Suprapubic skin (tissue), 4 donors: ENCODE measurements around the gene NCBP3. TPM values are rescaled to one million over a fixed set of nuclear protein-coding genes. Genes with fewer than 3 reads are reported as not detected.
A peak's percentile ranks its signal among the peaks of the same experiment; 100 is the strongest.

ENCODE experiments used
- DNase-seq, 2 donors: peaks; one replicate each; pipeline ENCODE4 v3.0.0-alpha.2; 2019; ENCODE audit warnings: low spot score in 2 of 2
- H3K27ac ChIP-seq: fragments of 200-600 bp; sonication (generic); one replicate; pipeline ENCODE4 v1.5.1; 2019
- H3K27me3 ChIP-seq: fragments of 200-600 bp; sonication (generic); one replicate; pipeline ENCODE4 v1.5.1; 2019
- H3K36me3 ChIP-seq: fragments of 200-600 bp; sonication (generic); one replicate; pipeline ENCODE4 v1.5.1; 2019
- H3K4me1 ChIP-seq: fragments of 200-600 bp; sonication (generic); one replicate; pipeline ENCODE4 v1.5.1; 2019
- H3K4me3 ChIP-seq: fragments of 200-600 bp; sonication (generic); one replicate; pipeline ENCODE4 v1.5.1; 2019; ENCODE audit warnings: mild to moderate bottlenecking
- H3K9me3 ChIP-seq: fragments of 200-600 bp; sonication (generic); one replicate; pipeline ENCODE4 v1.5.1; 2019
- EP300 ChIP-seq: sonication (generic); formaldehyde crosslinking; IDR thresholded peaks from one replicate; pipeline ENCODE4 v1.6.1; 2017; ENCODE audit warnings: antibody characterized with exemption
- POLR2A ChIP-seq, 2 donors: fragments of 450-650 bp; IDR thresholded peaks; one replicate each; pipeline ENCODE4 v1.6.1; 2017; ENCODE audit warnings: antibody characterized with exemption in 2 of 2, mild to moderate bottlenecking in 2 of 2, moderate library complexity in 2 of 2
- POLR2AphosphoS5 ChIP-seq, 3 donors: sonication (generic); formaldehyde crosslinking; IDR thresholded peaks; one replicate each; pipeline ENCODE4 v1.6.1; 2017; ENCODE audit warnings: antibody characterized with exemption in 3 of 3
- WGBS: methylation state at CpG from one replicate; pipeline ENCODE4 v1.1.5; 2018; 5-methylcytosine and 5-hydroxymethylcytosine counted together
- total RNA-seq, 4 donors: library from RNA; depleted of rRNA; stranded (reverse); fragments of >200 nt; gene quantifications; one replicate each; pipeline ENCODE4 v1.1.0, GENCODE V29; 2016
- TF ChIP-seq, protein P1 (sequence below), 2 donors: fragments of 200-600 bp in 1 of 2; fragments of 450-650 bp in 1 of 2; sonication (generic) in 1 of 2; IDR thresholded peaks; one replicate each; pipeline ENCODE4 v1.5.1; 2016 to 2019; ENCODE audit warnings: antibody characterized with exemption in 2 of 2, mild to moderate bottlenecking in 1 of 2, moderate library complexity in 1 of 2

Gene NCBP3
- total RNA-seq, 4 donors from 2014 or later: 15.4 to 41.8 (median 26.1) TPM

GRCh38 chr17:3804503-3804931, 41.5 kb downstream of the NCBP3 start:
- TF ChIP-seq, protein P1, sequence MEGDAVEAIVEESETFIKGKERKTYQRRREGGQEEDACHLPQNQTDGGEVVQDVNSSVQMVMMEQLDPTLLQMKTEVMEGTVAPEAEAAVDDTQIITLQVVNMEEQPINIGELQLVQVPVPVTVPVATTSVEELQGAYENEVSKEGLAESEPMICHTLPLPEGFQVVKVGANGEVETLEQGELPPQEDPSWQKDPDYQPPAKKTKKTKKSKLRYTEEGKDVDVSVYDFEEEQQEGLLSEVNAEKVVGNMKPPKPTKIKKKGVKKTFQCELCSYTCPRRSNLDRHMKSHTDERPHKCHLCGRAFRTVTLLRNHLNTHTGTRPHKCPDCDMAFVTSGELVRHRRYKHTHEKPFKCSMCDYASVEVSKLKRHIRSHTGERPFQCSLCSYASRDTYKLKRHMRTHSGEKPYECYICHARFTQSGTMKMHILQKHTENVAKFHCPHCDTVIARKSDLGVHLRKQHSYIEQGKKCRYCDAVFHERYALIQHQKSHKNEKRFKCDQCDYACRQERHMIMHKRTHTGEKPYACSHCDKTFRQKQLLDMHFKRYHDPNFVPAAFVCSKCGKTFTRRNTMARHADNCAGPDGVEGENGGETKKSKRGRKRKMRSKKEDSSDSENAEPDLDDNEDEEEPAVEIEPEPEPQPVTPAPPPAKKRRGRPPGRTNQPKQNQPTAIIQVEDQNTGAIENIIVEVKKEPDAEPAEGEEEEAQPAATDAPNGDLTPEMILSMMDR (IDR thresholded peaks at IDR 0.05): no peak
- TF ChIP-seq POLR2AphosphoS5 (IDR thresholded peaks at IDR 0.05) (no peak), POLR2A (IDR thresholded peaks at IDR 0.05) (no peak), EP300 (no peak)
- Histone ChIP-seq H3K27me3 (no peaks in the 10 kb centered on the region), H3K36me3 (peaks cover 26% of the 10 kb centered on the region), H3K4me3 (no peak overlapping the region), H3K4me1 (peaks cover 4% of the 10 kb centered on the region), H3K27ac (no peak overlapping the region), H3K9me3 (no peaks in the 10 kb centered on the region)
- DNase-seq: no peak
- WGBS: 75% methylated on average over 5 of the region's 6 CpGs

DNA sequence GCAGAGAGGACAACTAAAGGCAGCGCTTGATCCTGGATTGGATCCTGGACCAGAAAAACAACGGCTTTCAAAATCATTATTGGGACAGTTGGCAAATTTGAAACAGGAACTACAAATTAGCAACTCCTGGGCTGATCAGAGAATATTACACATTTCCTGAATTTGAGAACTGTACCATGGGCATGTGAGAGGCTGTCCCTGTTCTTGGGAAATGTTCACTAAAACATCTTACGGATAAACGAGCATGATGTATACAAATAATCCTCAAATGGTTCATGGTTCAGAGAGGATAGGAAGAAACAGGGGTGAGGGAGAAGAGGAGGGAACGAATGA, 42.8 kb downstream of the NCBP3 start:
- H3K4me3 ChIP-seq: no peak overlapping the region
- H3K4me1 ChIP-seq: peaks cover 4% of the 10 kb centered on the region
- no peak for TF ChIP-seq POLR2A (IDR thresholded peaks at IDR 0.05)
- TF ChIP-seq, protein P1 (IDR thresholded peaks at IDR 0.05): no peak
- TF ChIP-seq POLR2AphosphoS5 (IDR thresholded peaks at IDR 0.05): no peak
- no peak for TF ChIP-seq EP300
- 71% methylated on average over 5 of the region's 5 CpGs for WGBS
- no peak for DNase-seq
- no peaks in the 10 kb centered on the region for H3K27me3 ChIP-seq
- peaks cover 17% of the 10 kb centered on the region for H3K36me3 ChIP-seq
- H3K9me3 ChIP-seq: no peaks in the 10 kb centered on the region
- H3K27ac ChIP-seq: no peak overlapping the region

DNA sequence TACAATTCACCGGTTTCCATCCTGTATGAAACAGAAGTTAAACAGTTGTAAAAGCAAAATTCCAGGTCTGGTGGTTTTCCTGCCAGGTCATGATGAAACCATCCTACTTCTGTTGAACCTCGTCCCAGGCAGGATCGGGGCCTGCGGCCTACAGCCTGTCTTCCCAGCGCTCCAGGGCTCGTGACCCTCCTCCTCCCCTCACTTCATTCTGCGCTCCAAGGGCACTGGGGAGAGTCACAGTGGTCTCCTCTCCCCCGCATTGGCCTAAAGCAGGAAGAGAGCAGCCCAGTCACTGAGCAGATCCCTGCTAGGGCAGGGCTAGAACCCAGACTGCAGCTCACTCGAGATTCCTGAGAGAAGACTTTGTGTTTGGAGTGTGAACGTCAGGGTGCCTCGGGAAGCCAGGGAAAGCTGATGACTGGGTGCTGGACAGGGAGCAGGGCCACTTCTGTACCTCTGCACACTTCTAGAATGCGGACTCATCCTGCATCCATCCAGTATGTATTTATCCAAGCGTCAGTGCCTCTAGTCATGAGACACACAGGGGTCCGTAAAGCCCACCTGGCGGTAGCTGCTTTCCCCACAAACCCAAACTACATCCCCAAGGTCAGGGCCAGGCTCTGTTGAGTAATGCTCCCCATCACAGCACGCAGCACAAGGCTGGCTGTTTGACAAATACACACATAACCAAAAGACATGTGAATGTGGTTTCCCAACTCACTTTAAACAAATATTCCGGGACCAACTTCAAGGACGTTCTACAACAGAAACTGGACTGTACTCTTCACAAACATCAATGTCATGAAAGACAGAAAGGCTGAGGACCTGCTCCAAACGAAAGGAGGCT, 43.4 kb downstream of the NCBP3 start:
- WGBS: 70% methylated on average over 19 of the region's 19 CpGs
- TF ChIP-seq EP300 (no peak), POLR2A (IDR thresholded peaks at IDR 0.05) (no peak), POLR2AphosphoS5 (IDR thresholded peaks at IDR 0.05) (no peak)
- TF ChIP-seq, protein P1 (IDR thresholded peaks at IDR 0.05): no peak
- DNase-seq: peak in 1 of 2 donors; percentile 50

DNA sequence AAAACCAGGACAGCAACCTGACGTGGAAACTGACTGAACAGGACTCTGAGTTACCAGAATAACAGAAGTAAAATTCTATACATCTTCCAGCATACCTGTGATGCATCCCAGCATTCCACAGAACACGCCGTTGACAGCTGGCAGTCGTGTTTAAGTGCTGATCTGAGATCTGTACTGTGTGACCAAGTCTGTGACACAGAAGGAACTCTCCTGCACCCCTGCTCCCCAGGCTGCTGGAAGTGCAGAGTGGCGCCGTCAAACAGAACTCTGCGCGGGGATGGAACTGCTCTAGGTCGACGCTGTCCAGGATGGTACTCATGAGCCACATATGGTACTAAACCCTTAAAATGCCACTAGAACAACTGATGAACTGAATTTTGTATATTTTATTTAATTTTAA, 44.3 kb downstream of the NCBP3 start:
- Histone ChIP-seq H3K36me3 (peaks cover 3% of the 10 kb centered on the region), H3K27ac (no peak overlapping the region), H3K9me3 (no peaks in the 10 kb centered on the region), H3K4me1 (peaks cover 4% of the 10 kb centered on the region), H3K27me3 (no peaks in the 10 kb centered on the region), H3K4me3 (no peak overlapping the region)
- peak in 1 of 2 donors; percentile 14 for DNase-seq
- 82% methylated on average over 9 of the region's 10 CpGs for WGBS
- no peak for TF ChIP-seq EP300
- TF ChIP-seq, protein P1 (IDR thresholded peaks at IDR 0.05): no peak

More for the DNA sequence above, 43.4 kb downstream of the NCBP3 start:
- Histone ChIP-seq H3K4me1 (peaks cover 4% of the 10 kb centered on the region), H3K9me3 (no peaks in the 10 kb centered on the region), H3K36me3 (peaks cover 11% of the 10 kb centered on the region), H3K4me3 (no peak overlapping the region), H3K27me3 (no peaks in the 10 kb centered on the region), H3K27ac (no peak overlapping the region)

- no peak overlapping the region for H3K27ac ChIP-seq
- WGBS: 94% methylated on average over 6 of the region's 7 CpGs
- DNase-seq: peak in 1 of 2 donors; percentile 27
Observed at GRCh38 chr17:3801347-3801746, 44.7 kb downstream of the NCBP3 start.

More at GRCh38 chr17:3801347-3801746, 44.7 kb downstream of the NCBP3 start:
- peaks cover 3% of the 10 kb centered on the region for H3K36me3 ChIP-seq
- no peak overlapping the region for H3K4me3 ChIP-seq
- no peaks in the 10 kb centered on the region for H3K9me3 ChIP-seq
- H3K27me3 ChIP-seq: no peaks in the 10 kb centered on the region
- H3K4me1 ChIP-seq: peaks cover 4% of the 10 kb centered on the region
- no peak for TF ChIP-seq POLR2A (IDR thresholded peaks at IDR 0.05)
- TF ChIP-seq POLR2AphosphoS5 (IDR thresholded peaks at IDR 0.05): no peak
- TF ChIP-seq EP300: no peak
- TF ChIP-seq, protein P1 (IDR thresholded peaks at IDR 0.05): no peak
